Choroid plexus epithelial cell (primary cell): ENCODE data around the gene TNFRSF1A.
A peak's percentile ranks its signal among the peaks of the same experiment; 100 is the strongest.

Experiments
- DNase-seq: peaks from one replicate; pipeline ENCODE4 v3.0.0-alpha.2; 2010; ENCODE audit warnings: low read depth
- H3K4me3 ChIP-seq: 2 replicates; pipeline ENCODE4 v1.5.1; 2011; ENCODE audit warnings: low read depth, mild to moderate bottlenecking, control low read depth, low read length, moderate library complexity
- TF ChIP-seq, protein P1 (sequence below): conservative IDR thresholded peaks from 2 replicates; pipeline ENCODE4 v1.5.1; 2011; ENCODE audit warnings: low read depth, mild to moderate bottlenecking, control low read depth, inconsistent platforms, low read length, moderate library complexity

Gene TNFRSF1A

GRCh38 chr12:6384499-6385436 lies 42.9 kb upstream of the TNFRSF1A start:
- TF ChIP-seq, protein P1, sequence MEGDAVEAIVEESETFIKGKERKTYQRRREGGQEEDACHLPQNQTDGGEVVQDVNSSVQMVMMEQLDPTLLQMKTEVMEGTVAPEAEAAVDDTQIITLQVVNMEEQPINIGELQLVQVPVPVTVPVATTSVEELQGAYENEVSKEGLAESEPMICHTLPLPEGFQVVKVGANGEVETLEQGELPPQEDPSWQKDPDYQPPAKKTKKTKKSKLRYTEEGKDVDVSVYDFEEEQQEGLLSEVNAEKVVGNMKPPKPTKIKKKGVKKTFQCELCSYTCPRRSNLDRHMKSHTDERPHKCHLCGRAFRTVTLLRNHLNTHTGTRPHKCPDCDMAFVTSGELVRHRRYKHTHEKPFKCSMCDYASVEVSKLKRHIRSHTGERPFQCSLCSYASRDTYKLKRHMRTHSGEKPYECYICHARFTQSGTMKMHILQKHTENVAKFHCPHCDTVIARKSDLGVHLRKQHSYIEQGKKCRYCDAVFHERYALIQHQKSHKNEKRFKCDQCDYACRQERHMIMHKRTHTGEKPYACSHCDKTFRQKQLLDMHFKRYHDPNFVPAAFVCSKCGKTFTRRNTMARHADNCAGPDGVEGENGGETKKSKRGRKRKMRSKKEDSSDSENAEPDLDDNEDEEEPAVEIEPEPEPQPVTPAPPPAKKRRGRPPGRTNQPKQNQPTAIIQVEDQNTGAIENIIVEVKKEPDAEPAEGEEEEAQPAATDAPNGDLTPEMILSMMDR: no peak
- peak overlapping the region; percentile 73 for H3K4me3 ChIP-seq
- peak; percentile 20 for DNase-seq

GRCh38 chr12:6383572-6384498 lies 42.0 kb upstream of the TNFRSF1A start, which contains the start of gene LTBR:
LTBR (plus strand) TSS chr12:6384162; CDS start chr12:6384359, 197 bp downstream.
- TF ChIP-seq, protein P1: no peak
- H3K4me3 ChIP-seq: peak within 1 kb of the TSS; percentile 73
- peak; percentile 94 for DNase-seq

GRCh38 chr12:6382982-6383381 lies 41.1 kb upstream of the TNFRSF1A start:
- no peak for DNase-seq
- no peak overlapping the region for H3K4me3 ChIP-seq
- TF ChIP-seq, protein P1: no peak

DNA sequence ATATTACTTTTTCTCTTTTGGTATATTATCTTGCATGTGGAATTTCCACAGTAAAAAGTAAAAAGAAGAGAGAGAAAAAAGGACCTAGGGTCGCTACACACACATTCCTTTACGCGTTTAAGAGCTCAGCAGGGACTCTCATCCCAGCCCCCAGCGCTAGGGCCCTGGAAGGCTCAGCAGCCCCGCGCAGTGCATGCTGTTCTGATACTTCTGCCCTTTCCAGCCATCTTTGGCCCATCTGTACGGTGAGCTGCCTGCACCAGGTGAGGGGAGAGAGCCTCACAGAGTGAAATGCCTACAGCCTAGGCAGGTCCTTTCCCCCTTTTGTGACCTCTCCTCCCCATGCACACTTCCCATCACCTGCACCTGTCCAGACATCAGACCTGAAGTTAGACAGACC lies 40.5 kb upstream of the TNFRSF1A start:
- TF ChIP-seq, protein P1: no peak
- peak; percentile 17 for DNase-seq
- H3K4me3 ChIP-seq: no peak overlapping the region

DNA sequence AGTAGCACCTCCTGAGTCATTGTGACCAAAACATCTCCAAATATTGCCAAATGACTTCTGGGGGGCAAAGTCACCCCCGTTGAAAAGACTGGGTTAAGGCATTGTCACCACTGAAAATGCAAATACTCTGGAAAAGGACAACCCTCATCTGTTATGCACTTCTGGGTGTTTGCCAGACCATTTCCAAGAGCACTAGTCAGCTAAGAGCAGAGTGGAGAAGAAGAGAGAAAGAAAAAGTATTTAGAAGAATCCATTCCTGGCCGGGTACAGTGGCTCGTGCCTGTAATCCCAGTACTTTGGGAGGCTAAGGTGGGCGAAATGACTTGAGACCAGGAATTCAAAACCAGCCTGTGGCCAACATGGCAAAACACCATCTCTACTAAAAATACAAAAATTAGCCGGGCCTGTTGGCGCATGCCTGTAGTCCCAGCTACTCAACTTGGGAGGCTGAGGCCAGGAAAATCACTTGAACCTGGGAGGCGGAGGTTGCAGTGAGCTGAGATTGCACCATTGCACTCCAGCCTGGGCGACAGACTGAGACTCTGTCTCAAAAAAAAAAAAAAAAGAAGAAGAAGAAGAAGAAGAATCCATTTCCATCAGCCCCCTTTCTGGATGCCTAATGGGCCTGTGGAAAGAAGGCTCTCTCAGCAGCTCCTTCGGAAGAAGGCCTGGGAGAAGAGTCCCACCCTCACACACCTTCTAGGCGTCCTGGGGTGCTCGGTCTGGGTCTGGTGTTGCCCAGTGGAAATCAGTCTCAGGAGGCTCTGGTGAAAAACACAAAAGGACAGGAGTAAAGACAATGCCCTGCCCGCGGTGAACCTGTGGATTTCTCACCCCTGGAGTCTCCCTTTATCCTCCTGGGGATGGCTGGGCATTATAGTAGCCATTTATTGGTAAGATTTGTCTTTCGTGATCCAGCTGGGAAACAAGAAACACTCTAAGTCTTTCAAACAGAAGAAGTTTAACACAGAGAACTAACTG lies 38.6 kb upstream of the TNFRSF1A start:
- H3K4me3 ChIP-seq: no peak overlapping the region
- DNase-seq: peak; percentile 65
- TF ChIP-seq, protein P1: no peak
